ENCODE results near the gene VTI1A. TPM values are rescaled to one million over a fixed set of nuclear protein-coding genes. Genes with fewer than 3 reads are reported as not detected.

Gene VTI1A
- total and polyA plus RNA-seq, 2 experiments from 2014 or later, result 20.4 to 39.8 TPM

DNA sequence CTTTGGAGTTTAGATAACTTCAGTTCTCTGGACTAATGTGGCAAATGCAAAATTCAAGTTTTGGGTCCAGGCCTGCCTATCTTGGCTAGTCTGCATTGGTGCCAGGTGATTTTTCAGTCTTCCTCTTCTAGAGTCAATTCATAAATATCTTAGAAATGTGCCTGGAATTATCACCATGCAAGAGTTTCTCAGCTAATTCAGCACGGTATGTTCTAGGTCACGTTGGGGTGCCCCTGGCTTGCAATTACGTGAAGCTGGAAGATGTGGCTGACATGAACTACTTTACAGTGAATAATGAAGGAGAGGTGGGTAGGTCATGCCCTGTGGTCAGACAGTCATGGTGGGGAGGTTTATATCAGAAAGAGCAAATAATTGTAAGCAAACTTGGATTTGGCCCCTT, 25.3 kb upstream of the VTI1A start:
- Histone ChIP-seq H3K27ac (no peak overlapping the region), H3K27me3 (no peaks in the 10 kb centered on the region), H3K9me3 (ENCODE audit: low read depth) (no peaks in the 10 kb centered on the region), H2AFZ (no peak overlapping the region), H3K4me1 (ENCODE audit: insufficient read depth) (no peaks in the 10 kb centered on the region), H4K20me1 (ENCODE audit: insufficient read depth, poor library complexity, severe bottlenecking) (no peaks in the 10 kb centered on the region), H3K9me2 (replicated peaks; ENCODE audit: insufficient read depth) (no peaks in the 10 kb centered on the region), H3K4me3 (no peak overlapping the region), H3K4me2 (no peak overlapping the region), H3K79me2 (no peaks in the 10 kb centered on the region), H3K36me3 (replicated peaks; ENCODE audit: insufficient read depth, low read depth) (no peaks in the 10 kb centered on the region)
- WGBS (ENCODE audit: low lambda C conversion rate, missing lambda C conversion rate), result 80% methylated on average over 3 of the region's 3 CpGs
- DNase-seq (ENCODE audit: low spot score), result no peak
- TF ChIP-seq EZH2 (IDR thresholded peaks at IDR 0.05; ENCODE audit: borderline replicate concordance) (no peak), EZH2phosphoT487 (IDR thresholded peaks at IDR 0.05; ENCODE audit: low read depth, severe bottlenecking, unreplicated experiment) (no peak)
- TF ChIP-seq, protein P1, sequence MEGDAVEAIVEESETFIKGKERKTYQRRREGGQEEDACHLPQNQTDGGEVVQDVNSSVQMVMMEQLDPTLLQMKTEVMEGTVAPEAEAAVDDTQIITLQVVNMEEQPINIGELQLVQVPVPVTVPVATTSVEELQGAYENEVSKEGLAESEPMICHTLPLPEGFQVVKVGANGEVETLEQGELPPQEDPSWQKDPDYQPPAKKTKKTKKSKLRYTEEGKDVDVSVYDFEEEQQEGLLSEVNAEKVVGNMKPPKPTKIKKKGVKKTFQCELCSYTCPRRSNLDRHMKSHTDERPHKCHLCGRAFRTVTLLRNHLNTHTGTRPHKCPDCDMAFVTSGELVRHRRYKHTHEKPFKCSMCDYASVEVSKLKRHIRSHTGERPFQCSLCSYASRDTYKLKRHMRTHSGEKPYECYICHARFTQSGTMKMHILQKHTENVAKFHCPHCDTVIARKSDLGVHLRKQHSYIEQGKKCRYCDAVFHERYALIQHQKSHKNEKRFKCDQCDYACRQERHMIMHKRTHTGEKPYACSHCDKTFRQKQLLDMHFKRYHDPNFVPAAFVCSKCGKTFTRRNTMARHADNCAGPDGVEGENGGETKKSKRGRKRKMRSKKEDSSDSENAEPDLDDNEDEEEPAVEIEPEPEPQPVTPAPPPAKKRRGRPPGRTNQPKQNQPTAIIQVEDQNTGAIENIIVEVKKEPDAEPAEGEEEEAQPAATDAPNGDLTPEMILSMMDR (IDR thresholded peaks at IDR 0.05; ENCODE audit: poor library complexity), result no peak

- Histone ChIP-seq H4K20me1 (ENCODE audit: insufficient read depth, poor library complexity, severe bottlenecking) (no peaks in the 10 kb centered on the region), H3K79me2 (no peaks in the 10 kb centered on the region), H2AFZ (no peak overlapping the region), H3K27me3 (no peaks in the 10 kb centered on the region), H3K4me3 (no peak overlapping the region), H3K4me1 (ENCODE audit: insufficient read depth) (no peaks in the 10 kb centered on the region), H3K9me2 (replicated peaks; ENCODE audit: insufficient read depth) (no peaks in the 10 kb centered on the region), H3K36me3 (replicated peaks; ENCODE audit: insufficient read depth, low read depth) (no peaks in the 10 kb centered on the region), H3K9me3 (ENCODE audit: low read depth) (no peaks in the 10 kb centered on the region), H3K4me2 (no peak overlapping the region), H3K27ac (peak overlapping the region; percentile 1)
- WGBS (ENCODE audit: low lambda C conversion rate, missing lambda C conversion rate), result 68% methylated on average over 2 of the region's 2 CpGs
- no peak for DNase-seq (ENCODE audit: low spot score)
- TF ChIP-seq, protein P1 (IDR thresholded peaks at IDR 0.05; ENCODE audit: poor library complexity), result no peak
Observed at GRCh38 chr10:112424651-112425050, 22.4 kb upstream of the VTI1A start.

- Histone ChIP-seq H3K27ac (no peak overlapping the region), H3K36me3 (replicated peaks; ENCODE audit: insufficient read depth, low read depth) (no peaks in the 10 kb centered on the region), H2AFZ (no peak overlapping the region), H3K27me3 (no peaks in the 10 kb centered on the region), H3K9me3 (ENCODE audit: low read depth) (no peaks in the 10 kb centered on the region), H4K20me1 (ENCODE audit: insufficient read depth, poor library complexity, severe bottlenecking) (no peaks in the 10 kb centered on the region), H3K4me1 (ENCODE audit: insufficient read depth) (no peaks in the 10 kb centered on the region), H3K9me2 (replicated peaks; ENCODE audit: insufficient read depth) (no peaks in the 10 kb centered on the region), H3K4me2 (no peak overlapping the region), H3K79me2 (no peaks in the 10 kb centered on the region), H3K4me3 (no peak overlapping the region)
- TF ChIP-seq, protein P1 (IDR thresholded peaks at IDR 0.05; ENCODE audit: poor library complexity), result no peak
- no peak for TF ChIP-seq EZH2phosphoT487 (IDR thresholded peaks at IDR 0.05; ENCODE audit: low read depth, severe bottlenecking, unreplicated experiment)
- no peak for TF ChIP-seq EZH2 (IDR thresholded peaks at IDR 0.05; ENCODE audit: borderline replicate concordance)
- WGBS (ENCODE audit: low lambda C conversion rate, missing lambda C conversion rate), result 84% methylated on average over 2 of the region's 2 CpGs
- no peak for DNase-seq (ENCODE audit: low spot score)
Observed at GRCh38 chr10:112426111-112426510, 20.9 kb upstream of the VTI1A start.

GRCh38 chr10:112429147-112429546, 17.9 kb upstream of the VTI1A start:
- no peak for DNase-seq (ENCODE audit: low spot score)
- no peaks in the 10 kb centered on the region for H4K20me1 ChIP-seq (ENCODE audit: insufficient read depth, poor library complexity, severe bottlenecking)
- H3K36me3 ChIP-seq (replicated peaks; ENCODE audit: insufficient read depth, low read depth), result no peaks in the 10 kb centered on the region
- peak overlapping the region; percentile 31 for H3K27ac ChIP-seq
- H3K79me2 ChIP-seq, result no peaks in the 10 kb centered on the region
- no peaks in the 10 kb centered on the region for H3K4me1 ChIP-seq (ENCODE audit: insufficient read depth)
- H2AFZ ChIP-seq, result no peak overlapping the region
- no peak overlapping the region for H3K4me3 ChIP-seq
- WGBS (ENCODE audit: low lambda C conversion rate, missing lambda C conversion rate), result 84% methylated on average over 3 of the region's 3 CpGs
- H3K4me2 ChIP-seq, result no peak overlapping the region
- H3K27me3 ChIP-seq, result no peaks in the 10 kb centered on the region
- H3K9me3 ChIP-seq (ENCODE audit: low read depth), result no peaks in the 10 kb centered on the region
- no peak for TF ChIP-seq EZH2 (IDR thresholded peaks at IDR 0.05; ENCODE audit: borderline replicate concordance)
- TF ChIP-seq EZH2phosphoT487 (IDR thresholded peaks at IDR 0.05; ENCODE audit: low read depth, severe bottlenecking, unreplicated experiment), result no peak
- TF ChIP-seq, protein P1 (IDR thresholded peaks at IDR 0.05; ENCODE audit: poor library complexity), result no peak
- H3K9me2 ChIP-seq (replicated peaks; ENCODE audit: insufficient read depth), result no peaks in the 10 kb centered on the region
